HEK293 (cell line): ENCODE results near the gene GRIN2A.

Experiments
- HOXA7 ChIP-seq: sonication (generic); formaldehyde crosslinking; IDR thresholded peaks from 2 replicates; pipeline ENCODE4 v1.8.1; 2022; ENCODE audit warnings: missing genetic modification reagents, borderline replicate concordance
- TRIM28 ChIP-seq: IDR thresholded peaks from 2 replicates; pipeline ENCODE4 v1.6.1; 2011; ENCODE audit warnings: low read length, control low read depth, borderline replicate concordance
- TF ChIP-seq, protein P1 (sequence below): fragments of 450-650 bp; formaldehyde crosslinking; optimal IDR thresholded peaks from 2 replicates; pipeline ENCODE3; 2016; ENCODE audit warnings: missing biosample characterization, mild to moderate bottlenecking, missing genetic modification characterization
- TF ChIP-seq, protein P2 (sequence below): fragments of 450-650 bp; formaldehyde crosslinking; IDR thresholded peaks from 2 replicates; pipeline ENCODE4 v1.5.1; 2016; ENCODE audit warnings: missing biosample characterization, missing genetic modification characterization
- TF ChIP-seq, protein P3 (sequence below): fragments of 450-650 bp; formaldehyde crosslinking; IDR thresholded peaks from 2 replicates; pipeline ENCODE4 v1.5.1; 2016; ENCODE audit warnings: missing biosample characterization, missing genetic modification characterization
- TF ChIP-seq, protein P4 (sequence below): fragments of 450-650 bp; formaldehyde crosslinking; IDR thresholded peaks from 2 replicates; pipeline ENCODE4 v1.5.1; 2016; ENCODE audit warnings: missing biosample characterization, missing genetic modification characterization

DNA sequence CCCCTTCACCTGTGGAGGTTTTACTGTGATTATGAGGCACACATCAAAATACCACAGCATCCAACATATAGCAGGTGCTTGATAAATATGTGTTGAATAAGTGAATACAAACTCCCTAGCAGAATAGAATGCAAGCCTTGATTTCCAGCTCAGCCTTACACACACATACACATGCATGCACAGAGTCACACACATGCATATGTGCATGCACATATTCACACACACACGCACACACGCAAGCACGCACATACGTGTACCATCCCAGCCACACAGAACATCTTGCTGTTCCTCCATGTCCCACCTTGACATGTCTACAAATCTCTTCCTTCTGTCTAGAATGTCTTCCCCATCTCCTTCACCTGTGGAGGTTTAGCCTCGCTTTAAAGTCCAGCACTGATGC is 160.1 kb downstream of the GRIN2A start:
- TF ChIP-seq, protein P1, sequence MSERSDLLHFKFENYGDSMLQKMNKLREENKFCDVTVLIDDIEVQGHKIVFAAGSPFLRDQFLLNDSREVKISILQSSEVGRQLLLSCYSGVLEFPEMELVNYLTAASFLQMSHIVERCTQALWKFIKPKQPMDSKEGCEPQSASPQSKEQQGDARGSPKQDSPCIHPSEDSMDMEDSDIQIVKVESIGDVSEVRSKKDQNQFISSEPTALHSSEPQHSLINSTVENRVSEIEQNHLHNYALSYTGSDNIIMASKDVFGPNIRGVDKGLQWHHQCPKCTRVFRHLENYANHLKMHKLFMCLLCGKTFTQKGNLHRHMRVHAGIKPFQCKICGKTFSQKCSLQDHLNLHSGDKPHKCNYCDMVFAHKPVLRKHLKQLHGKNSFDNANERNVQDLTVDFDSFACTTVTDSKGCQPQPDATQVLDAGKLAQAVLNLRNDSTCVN (tag by site-specific recombination): no peak
- TF ChIP-seq HOXA7 (CRISPR knock-in tag): no peak
- TF ChIP-seq TRIM28: no peak
- TF ChIP-seq, protein P2, sequence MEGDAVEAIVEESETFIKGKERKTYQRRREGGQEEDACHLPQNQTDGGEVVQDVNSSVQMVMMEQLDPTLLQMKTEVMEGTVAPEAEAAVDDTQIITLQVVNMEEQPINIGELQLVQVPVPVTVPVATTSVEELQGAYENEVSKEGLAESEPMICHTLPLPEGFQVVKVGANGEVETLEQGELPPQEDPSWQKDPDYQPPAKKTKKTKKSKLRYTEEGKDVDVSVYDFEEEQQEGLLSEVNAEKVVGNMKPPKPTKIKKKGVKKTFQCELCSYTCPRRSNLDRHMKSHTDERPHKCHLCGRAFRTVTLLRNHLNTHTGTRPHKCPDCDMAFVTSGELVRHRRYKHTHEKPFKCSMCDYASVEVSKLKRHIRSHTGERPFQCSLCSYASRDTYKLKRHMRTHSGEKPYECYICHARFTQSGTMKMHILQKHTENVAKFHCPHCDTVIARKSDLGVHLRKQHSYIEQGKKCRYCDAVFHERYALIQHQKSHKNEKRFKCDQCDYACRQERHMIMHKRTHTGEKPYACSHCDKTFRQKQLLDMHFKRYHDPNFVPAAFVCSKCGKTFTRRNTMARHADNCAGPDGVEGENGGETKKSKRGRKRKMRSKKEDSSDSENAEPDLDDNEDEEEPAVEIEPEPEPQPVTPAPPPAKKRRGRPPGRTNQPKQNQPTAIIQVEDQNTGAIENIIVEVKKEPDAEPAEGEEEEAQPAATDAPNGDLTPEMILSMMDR (tag by site-specific recombination): no peak
- TF ChIP-seq, protein P3, sequence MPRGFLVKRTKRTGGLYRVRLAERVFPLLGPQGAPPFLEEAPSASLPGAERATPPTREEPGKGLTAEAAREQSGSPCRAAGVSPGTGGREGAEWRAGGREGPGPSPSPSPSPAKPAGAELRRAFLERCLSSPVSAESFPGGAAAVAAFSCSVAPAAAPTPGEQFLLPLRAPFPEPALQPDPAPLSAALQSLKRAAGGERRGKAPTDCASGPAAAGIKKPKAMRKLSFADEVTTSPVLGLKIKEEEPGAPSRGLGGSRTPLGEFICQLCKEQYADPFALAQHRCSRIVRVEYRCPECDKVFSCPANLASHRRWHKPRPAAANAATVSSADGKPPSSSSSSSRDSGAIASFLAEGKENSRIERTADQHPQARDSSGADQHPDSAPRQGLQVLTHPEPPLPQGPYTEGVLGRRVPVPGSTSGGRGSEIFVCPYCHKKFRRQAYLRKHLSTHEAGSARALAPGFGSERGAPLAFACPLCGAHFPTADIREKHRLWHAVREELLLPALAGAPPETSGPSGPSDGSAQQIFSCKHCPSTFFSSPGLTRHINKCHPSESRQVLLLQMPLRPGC (tag by site-specific recombination): no peak
- TF ChIP-seq, protein P4, sequence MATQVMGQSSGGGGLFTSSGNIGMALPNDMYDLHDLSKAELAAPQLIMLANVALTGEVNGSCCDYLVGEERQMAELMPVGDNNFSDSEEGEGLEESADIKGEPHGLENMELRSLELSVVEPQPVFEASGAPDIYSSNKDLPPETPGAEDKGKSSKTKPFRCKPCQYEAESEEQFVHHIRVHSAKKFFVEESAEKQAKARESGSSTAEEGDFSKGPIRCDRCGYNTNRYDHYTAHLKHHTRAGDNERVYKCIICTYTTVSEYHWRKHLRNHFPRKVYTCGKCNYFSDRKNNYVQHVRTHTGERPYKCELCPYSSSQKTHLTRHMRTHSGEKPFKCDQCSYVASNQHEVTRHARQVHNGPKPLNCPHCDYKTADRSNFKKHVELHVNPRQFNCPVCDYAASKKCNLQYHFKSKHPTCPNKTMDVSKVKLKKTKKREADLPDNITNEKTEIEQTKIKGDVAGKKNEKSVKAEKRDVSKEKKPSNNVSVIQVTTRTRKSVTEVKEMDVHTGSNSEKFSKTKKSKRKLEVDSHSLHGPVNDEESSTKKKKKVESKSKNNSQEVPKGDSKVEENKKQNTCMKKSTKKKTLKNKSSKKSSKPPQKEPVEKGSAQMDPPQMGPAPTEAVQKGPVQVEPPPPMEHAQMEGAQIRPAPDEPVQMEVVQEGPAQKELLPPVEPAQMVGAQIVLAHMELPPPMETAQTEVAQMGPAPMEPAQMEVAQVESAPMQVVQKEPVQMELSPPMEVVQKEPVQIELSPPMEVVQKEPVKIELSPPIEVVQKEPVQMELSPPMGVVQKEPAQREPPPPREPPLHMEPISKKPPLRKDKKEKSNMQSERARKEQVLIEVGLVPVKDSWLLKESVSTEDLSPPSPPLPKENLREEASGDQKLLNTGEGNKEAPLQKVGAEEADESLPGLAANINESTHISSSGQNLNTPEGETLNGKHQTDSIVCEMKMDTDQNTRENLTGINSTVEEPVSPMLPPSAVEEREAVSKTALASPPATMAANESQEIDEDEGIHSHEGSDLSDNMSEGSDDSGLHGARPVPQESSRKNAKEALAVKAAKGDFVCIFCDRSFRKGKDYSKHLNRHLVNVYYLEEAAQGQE (tag by site-specific recombination): no peak
